Caki2 (cell line): Measurements from ENCODE around the gene UBE2U. TPM values are rescaled to one million over a fixed set of nuclear protein-coding genes. Genes with fewer than 3 reads are reported as not detected.
"Not testable (repeated sequence)": the region's sequence is repeated elsewhere in the genome, so short reads cannot be mapped to it uniquely, and the experiment has no call there.

Source experiments
- DNase-seq: peaks from one replicate; pipeline ENCODE4 v3.0.0-alpha.2; 2015; ENCODE audit warnings: low read depth
- in situ Hi-C: cut with HindIII; loops from 2 replicates; pipeline ENCODE4 v1.10.0; 2016; ENCODE audit warnings: low sequenced_read_pairs, low pct_unique_long_range_greater_than_20kb, mixed read lengths
- total RNA-seq: library from RNA; depleted of rRNA; stranded (reverse); fragments of >200 nt; shearing (Covaris generic); gene quantifications from 2 replicates; pipeline ENCODE4 v1.2.3, GENCODE V29; 2014; ENCODE audit warnings: low replicate concordance

Gene UBE2U
- total RNA-seq, 1 experiment from 2014 or later: not detected

GRCh38 chr1:64229307-64229706, 25.9 kb downstream of the UBE2U start:
- no peak for DNase-seq
- in situ Hi-C loops: loop anchor here (25.0 kb wide), 1 partner anchor 542 kb away; no protein-coding TSS in a partner anchor

- in situ Hi-C loops: loop anchor here (25.0 kb wide), 1 partner anchor 544 kb away; no protein-coding TSS in a partner anchor
These were observed 27.7 kb downstream of the UBE2U start for GRCh38 chr1:64231153-64231552.

GRCh38 chr1:64231654-64232053, 28.2 kb downstream of the UBE2U start:
- DNase-seq: no peak
- in situ Hi-C loops: loop anchor here (25.0 kb wide), 1 partner anchor 544 kb away; no protein-coding TSS in a partner anchor

More at GRCh38 chr1:64231153-64231552, 27.7 kb downstream of the UBE2U start:
- peak; percentile 54 for DNase-seq

GRCh38 chr1:64234714-64235113, 31.3 kb downstream of the UBE2U start:
- DNase-seq: no peak
- in situ Hi-C loops: loop anchor here (25.0 kb wide), 1 partner anchor 547 kb away; no protein-coding TSS in a partner anchor

- DNase-seq: no peak
- in situ Hi-C loops: loop anchor here (25.0 kb wide), 1 partner anchor 548 kb away; no protein-coding TSS in a partner anchor
These were observed 31.8 kb downstream of the UBE2U start for GRCh38 chr1:64235181-64235580.

GRCh38 chr1:64235910-64236309, 32.5 kb downstream of the UBE2U start:
- DNase-seq: no peak
- in situ Hi-C loops: loop anchor here (25.0 kb wide), 1 partner anchor 549 kb away; no protein-coding TSS in a partner anchor

GRCh38 chr1:64236541-64236954, 33.1 kb downstream of the UBE2U start:
- no peak for DNase-seq
- in situ Hi-C loops: loop anchor here (25.0 kb wide), 1 partner anchor 549 kb away; no protein-coding TSS in a partner anchor

GRCh38 chr1:64239519-64239918, 36.1 kb downstream of the UBE2U start:
- in situ Hi-C loops: loop anchor here (25.0 kb wide), 1 partner anchor 552 kb away; no protein-coding TSS in a partner anchor

GRCh38 chr1:64240206-64240605, 36.8 kb downstream of the UBE2U start:
- DNase-seq: no peak
- in situ Hi-C loops: loop anchor here (25.0 kb wide), 1 partner anchor 553 kb away; no protein-coding TSS in a partner anchor

More at GRCh38 chr1:64239519-64239918, 36.1 kb downstream of the UBE2U start:
- DNase-seq: not testable (repeated sequence)

- in situ Hi-C loops: loop anchor here (25.0 kb wide), 1 partner anchor 554 kb away; no protein-coding TSS in a partner anchor
- DNase-seq: no peak
These were observed 37.6 kb downstream of the UBE2U start for GRCh38 chr1:64241069-64241468.

GRCh38 chr1:64242895-64243756, 39.7 kb downstream of the UBE2U start:
- DNase-seq: peak; percentile 33
- in situ Hi-C loops: loop anchor here (25.0 kb wide), 1 partner anchor 556 kb away; no protein-coding TSS in a partner anchor

GRCh38 chr1:64243757-64244080, 40.3 kb downstream of the UBE2U start:
- in situ Hi-C loops: loop anchor here (25.0 kb wide), 1 partner anchor 556 kb away; no protein-coding TSS in a partner anchor
- no peak for DNase-seq

- in situ Hi-C loops: loop anchor here (25.0 kb wide), 1 partner anchor 558 kb away; no protein-coding TSS in a partner anchor
- no peak for DNase-seq
These were observed 42.1 kb downstream of the UBE2U start for GRCh38 chr1:64245495-64245894.

- in situ Hi-C loops: loop anchor here (25.0 kb wide), 1 partner anchor 559 kb away; no protein-coding TSS in a partner anchor
- no peak for DNase-seq
These were observed 43.0 kb downstream of the UBE2U start for GRCh38 chr1:64246294-64246917.

- in situ Hi-C loops: loop anchor here (25.0 kb wide), 1 partner anchor 561 kb away; no protein-coding TSS in a partner anchor
These were observed 44.6 kb downstream of the UBE2U start for GRCh38 chr1:64248065-64248464.

GRCh38 chr1:64250472-64250871, 47.0 kb downstream of the UBE2U start:
- DNase-seq, in situ Hi-C loops: not testable (repeated sequence)

More at GRCh38 chr1:64248065-64248464, 44.6 kb downstream of the UBE2U start:
- DNase-seq: no peak

- DNase-seq: no peak
- in situ Hi-C loops: no loop called here
These were observed 48.5 kb downstream of the UBE2U start for GRCh38 chr1:64251971-64252370.

- DNase-seq, in situ Hi-C loops: not testable (repeated sequence)
These were observed 53.8 kb downstream of the UBE2U start for GRCh38 chr1:64257233-64257632.
